Left lung (tissue), 10 donors: ENCODE results near the gene TREML4. TPM values are rescaled to one million over a fixed set of nuclear protein-coding genes. Genes with fewer than 3 reads are reported as not detected.
"Not testable (repeated sequence)": the region's sequence is repeated elsewhere in the genome, so short reads cannot be mapped to it uniquely, and the experiment has no call there.

Experiments
- ATAC-seq: fragments of 200-7000 bp; cut with Tn5 transposase; one replicate; pipeline ENCODE4 v1.9.1; 2020; ENCODE audit warnings: moderate library complexity
- DNase-seq, 4 donors: peaks; one replicate each; pipeline ENCODE4 v3.0.0-alpha.2; 2013 to 2020
- H3K27ac ChIP-seq, 2 donors: fragments of 200-600 bp; sonication (generic) in 1 of 2; one replicate each; pipeline versions ENCODE4 v1.5.0 to v1.8.0; 2020 to 2021
- H3K27me3 ChIP-seq, 2 donors: fragments of 200-600 bp; sonication (generic) in 1 of 2; one replicate each; pipeline versions ENCODE4 v1.5.0 to v1.8.0; 2020 to 2021
- H3K36me3 ChIP-seq, 2 donors: fragments of 200-600 bp; sonication (generic) in 1 of 2; one replicate each; pipeline versions ENCODE4 v1.5.0 to v1.8.0; 2020 to 2021
- H3K4me1 ChIP-seq, 2 donors: fragments of 200-600 bp; one replicate each; pipeline ENCODE4 v1.8.0; 2021
- H3K4me3 ChIP-seq, 2 donors: fragments of 200-600 bp; sonication (generic) in 1 of 2; one replicate each; pipeline versions ENCODE4 v1.5.0 to v1.8.0; 2020 to 2021; ENCODE audit warnings: mild to moderate bottlenecking in 1 of 2
- H3K9me3 ChIP-seq, 2 donors: fragments of 200-600 bp; sonication (generic) in 1 of 2; one replicate each; pipeline versions ENCODE4 v1.5.0 to v1.8.0; 2020 to 2021
- intact Hi-C, 2 donors: fragments of 100-400 bp; cut with DNase I; formaldehyde crosslinking; loops; one replicate each; pipeline versions ENCODE4 v1.11.2 to v1.14.2; 2022
- polyA plus RNA-seq, 6 donors: library from polyadenylated mRNA; unstranded; fragments of 120-200 nt; gene quantifications; one replicate each; pipeline ENCODE4 v1.2.1, GENCODE V29; 2013; ENCODE audit not compliant: insufficient read length in 6 of 6
- total RNA-seq, 2 donors: library from RNA; stranded (reverse); fragmentation: NEBNext Ultra II Directional; extraction: Animal tissue kit (Norgen Biotek cat#: 25700); gene quantifications; one replicate each; pipeline ENCODE4 v1.2.1, GENCODE V29; 2021
- TF ChIP-seq, protein P1 (sequence below), 2 donors: fragments of 200-600 bp; sonication (generic) in 1 of 2; IDR thresholded peaks; one replicate each; pipeline versions ENCODE4 v1.5.0 to v1.8.0; 2021; ENCODE audit warnings: antibody characterized with exemption in 2 of 2
- donor health status: DM: no; HTN: yes; CAD: no.
- donor health status: DM: no; HTN: no; CAD: no.

The TREML4 gene
- total and polyA plus RNA-seq, 8 donors: 0.32 TPM; not detected in 7

DNA sequence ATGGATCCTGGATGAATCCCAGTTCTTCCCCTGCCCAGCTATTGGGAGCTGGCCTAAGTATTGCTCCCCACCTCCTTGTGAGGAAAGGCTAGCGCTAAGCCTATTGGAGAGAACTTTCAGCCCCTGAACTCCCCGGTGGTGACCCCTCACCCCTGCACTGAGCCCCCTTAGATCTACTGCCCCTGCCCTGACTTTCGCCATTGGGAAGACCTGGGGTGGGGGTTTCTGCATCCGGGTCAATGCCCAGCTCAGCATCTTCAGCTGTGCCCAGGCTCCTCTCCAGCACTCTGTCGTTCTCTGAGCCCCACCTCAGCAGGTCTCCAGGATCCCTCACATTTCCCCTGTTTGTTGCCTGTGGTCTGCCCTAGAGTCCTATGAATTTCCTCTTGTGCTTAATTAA lies 9.0 kb downstream of the TREML4 start:
- Histone ChIP-seq H3K4me1 (no peaks in the 10 kb centered on the region), H3K36me3 (no peaks in the 10 kb centered on the region), H3K27ac (no peak overlapping the region), H3K27me3 (peaks cover 29 to 35% of the 10 kb centered on the region in 2 donors), H3K9me3 (no peaks in the 10 kb centered on the region), H3K4me3 (no peak overlapping the region)
- TF ChIP-seq, protein P1, sequence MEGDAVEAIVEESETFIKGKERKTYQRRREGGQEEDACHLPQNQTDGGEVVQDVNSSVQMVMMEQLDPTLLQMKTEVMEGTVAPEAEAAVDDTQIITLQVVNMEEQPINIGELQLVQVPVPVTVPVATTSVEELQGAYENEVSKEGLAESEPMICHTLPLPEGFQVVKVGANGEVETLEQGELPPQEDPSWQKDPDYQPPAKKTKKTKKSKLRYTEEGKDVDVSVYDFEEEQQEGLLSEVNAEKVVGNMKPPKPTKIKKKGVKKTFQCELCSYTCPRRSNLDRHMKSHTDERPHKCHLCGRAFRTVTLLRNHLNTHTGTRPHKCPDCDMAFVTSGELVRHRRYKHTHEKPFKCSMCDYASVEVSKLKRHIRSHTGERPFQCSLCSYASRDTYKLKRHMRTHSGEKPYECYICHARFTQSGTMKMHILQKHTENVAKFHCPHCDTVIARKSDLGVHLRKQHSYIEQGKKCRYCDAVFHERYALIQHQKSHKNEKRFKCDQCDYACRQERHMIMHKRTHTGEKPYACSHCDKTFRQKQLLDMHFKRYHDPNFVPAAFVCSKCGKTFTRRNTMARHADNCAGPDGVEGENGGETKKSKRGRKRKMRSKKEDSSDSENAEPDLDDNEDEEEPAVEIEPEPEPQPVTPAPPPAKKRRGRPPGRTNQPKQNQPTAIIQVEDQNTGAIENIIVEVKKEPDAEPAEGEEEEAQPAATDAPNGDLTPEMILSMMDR (IDR thresholded peaks at IDR 0.05): no peak
- DNase-seq: no peak
- intact Hi-C loops: no loop called here
- ATAC-seq: no peak

DNA sequence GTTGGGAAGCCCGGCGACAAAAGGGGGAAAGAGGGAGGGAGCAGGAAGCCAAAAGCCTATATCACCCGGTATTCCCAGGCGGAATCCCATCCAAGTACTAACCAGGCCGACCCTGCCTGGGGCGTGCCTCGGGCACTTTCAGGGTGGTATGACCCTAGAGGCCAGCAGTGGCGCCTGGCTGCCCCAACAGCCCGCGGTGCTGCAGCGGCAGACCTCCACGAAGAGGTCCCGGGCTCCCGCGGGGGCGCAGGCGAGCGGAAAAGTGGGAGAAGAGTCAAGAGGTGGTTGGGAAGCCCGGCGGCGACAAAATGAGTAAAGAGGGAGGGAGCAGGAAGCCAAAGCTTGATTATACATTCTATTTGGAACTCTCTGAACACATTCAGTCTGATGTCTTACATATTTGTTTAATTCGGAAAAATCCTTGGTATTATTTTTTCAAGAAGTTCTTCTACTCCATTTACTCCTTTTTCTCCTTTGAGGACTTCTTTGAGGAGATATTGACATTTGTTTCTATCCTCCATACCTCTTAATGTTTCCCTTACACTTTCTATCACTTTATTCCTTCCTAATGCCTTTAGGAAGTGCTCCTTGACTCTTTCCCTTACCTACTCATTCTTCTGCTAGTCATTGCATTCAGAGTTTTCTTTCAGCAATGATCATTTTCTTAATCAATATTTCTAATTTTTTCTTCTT lies 11.5 kb downstream of the TREML4 start:
- Histone ChIP-seq H3K4me1 (no peaks in the 10 kb centered on the region), H3K4me3 (no peak overlapping the region), H3K27ac (no peak overlapping the region), H3K9me3 (no peaks in the 10 kb centered on the region), H3K36me3 (no peaks in the 10 kb centered on the region), H3K27me3 (peaks cover 29 to 35% of the 10 kb centered on the region in 2 donors)
- ATAC-seq (no peak), DNase-seq (no peak)
- intact Hi-C loops: no loop called here
- TF ChIP-seq, protein P1 (IDR thresholded peaks at IDR 0.05): no peak

DNA sequence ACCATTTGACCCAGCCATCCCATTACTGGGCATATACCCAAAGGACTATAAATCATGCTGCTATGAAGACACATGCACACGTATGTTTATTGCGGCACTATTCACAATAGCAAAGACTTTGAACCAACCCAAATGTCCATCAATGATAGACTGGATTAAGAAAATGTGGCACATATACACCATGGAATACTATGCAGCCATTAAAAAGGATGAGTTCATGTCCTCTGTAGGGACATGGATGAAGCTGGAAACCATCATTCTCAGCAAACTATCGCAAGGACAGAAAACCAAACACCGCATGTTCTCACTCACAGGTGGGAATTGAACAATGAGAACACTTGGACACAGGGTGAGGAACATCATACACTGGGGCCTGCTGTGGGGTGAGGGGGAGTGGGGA lies 18.4 kb downstream of the TREML4 start:
- H3K4me3 ChIP-seq, H3K36me3 ChIP-seq, H3K9me3 ChIP-seq, H3K27me3 ChIP-seq, intact Hi-C loops, DNase-seq, H3K4me1 ChIP-seq, H3K27ac ChIP-seq, ATAC-seq: not testable (repeated sequence)

DNA sequence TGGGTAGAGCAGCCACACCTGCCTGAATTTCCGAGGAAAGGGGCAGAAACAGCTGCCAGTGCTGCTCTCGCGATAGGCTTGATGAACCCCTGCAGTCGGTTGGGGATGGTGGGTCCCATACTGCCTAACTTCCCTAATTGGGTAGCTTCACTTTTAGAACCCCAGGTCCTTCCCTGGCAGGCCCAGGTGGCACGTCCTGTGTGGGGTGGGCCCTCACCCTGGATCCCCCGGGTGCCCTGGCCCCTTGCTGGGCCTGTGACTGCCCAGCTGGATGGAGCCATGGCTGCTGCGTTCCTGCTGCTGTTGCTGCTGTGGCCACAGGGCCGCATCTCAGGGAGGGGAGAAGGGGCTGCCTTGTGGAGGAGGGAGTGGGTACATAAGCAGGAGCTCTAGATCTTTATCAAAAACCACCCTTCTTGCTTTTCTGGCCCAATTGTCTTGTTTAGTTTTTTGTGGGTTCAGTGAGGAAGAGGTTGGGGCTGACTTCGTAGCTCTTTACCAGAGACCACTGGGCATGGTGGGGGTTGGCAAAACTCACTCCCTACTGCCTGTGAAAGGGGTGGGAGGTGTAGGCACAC lies 19.2 kb downstream of the TREML4 start:
- intact Hi-C loops: no loop called here
- Histone ChIP-seq H3K36me3 (no peaks in the 10 kb centered on the region), H3K4me3 (no peak overlapping the region), H3K27me3 (no peaks in the 10 kb centered on the region), H3K27ac (no peak overlapping the region), H3K9me3 (no peaks in the 10 kb centered on the region), H3K4me1 (no peaks in the 10 kb centered on the region)
- ATAC-seq (no peak), DNase-seq (no peak)
- TF ChIP-seq, protein P1 (IDR thresholded peaks at IDR 0.05): no peak

DNA sequence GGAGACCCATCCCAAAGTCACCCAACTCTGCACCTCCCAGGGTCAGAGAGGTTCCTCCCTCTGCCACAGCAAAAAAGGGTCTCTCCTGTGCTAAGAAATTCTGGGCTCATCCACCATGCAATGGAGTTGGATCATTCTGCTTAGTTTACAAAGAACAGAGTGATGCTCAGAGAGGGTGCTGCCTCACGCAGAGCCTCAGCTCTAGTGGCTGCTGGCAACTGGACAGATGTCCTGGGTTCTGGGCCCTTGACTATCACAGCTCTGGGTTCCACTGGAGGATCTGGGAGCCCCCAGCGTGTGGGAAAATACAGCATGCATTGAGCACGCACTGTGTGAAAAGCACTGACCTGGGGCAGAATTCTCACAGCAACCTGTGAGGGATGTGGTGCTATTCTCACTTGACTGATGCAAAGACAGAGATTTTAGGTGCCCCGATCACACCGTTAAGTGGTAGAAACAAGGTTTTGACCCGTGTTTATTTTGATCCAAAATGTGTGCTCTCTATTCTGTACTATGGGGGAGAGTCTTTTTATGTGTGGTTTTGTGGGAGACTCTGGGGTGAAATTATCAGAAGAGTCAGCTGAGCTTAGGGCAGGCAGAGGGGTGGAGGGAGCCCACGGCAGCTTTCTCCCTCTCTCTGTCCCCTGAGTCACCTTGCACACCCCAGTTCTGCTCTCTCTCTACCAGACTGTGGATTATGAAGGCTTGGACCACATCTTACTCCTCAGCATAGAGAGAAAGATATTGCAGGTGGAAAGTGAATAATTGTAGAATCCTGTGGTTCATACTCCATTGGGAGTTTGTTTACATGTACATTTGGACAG lies 19.9 kb downstream of the TREML4 start:
- TF ChIP-seq, protein P1 (IDR thresholded peaks at IDR 0.05): no peak
- no peaks in the 10 kb centered on the region for H3K4me1 ChIP-seq
- DNase-seq (no peak), ATAC-seq (no peak)
- H3K4me3 ChIP-seq: no peak overlapping the region
- H3K27me3 ChIP-seq: no peaks in the 10 kb centered on the region
- no peaks in the 10 kb centered on the region for H3K9me3 ChIP-seq
- no peaks in the 10 kb centered on the region for H3K36me3 ChIP-seq
- intact Hi-C loops: no loop called here
- H3K27ac ChIP-seq: no peak overlapping the region
